Endothelial cell of umbilical vein (primary cell): ENCODE measurements around the gene REEP1. TPM values are rescaled to one million over a fixed set of nuclear protein-coding genes. Genes with fewer than 3 reads are reported as not detected.
"Not testable (repeated sequence)": the region's sequence is repeated elsewhere in the genome, so short reads cannot be mapped to it uniquely, and the experiment has no call there.

Experiments used
- BruUV-seq: library from RNA; stranded (reverse); fragments of 400-500 nt; replicated peaks from 2 replicates; lab custom pipeline; 2021; lab: Mats Ljungman, UMichigan
- CTCF ChIA-PET: fragments of 300-600, 350-600 bp; sonication (Branson Sonifier 250); formaldehyde crosslinking; loops from one replicate; lab custom pipeline; 2021; ENCODE audit warnings: antibody characterized with exemption, inconsistent platforms; lab: Charles Lee
- POLR2A ChIA-PET: fragments of 300-600, 350-600 bp; sonication (Branson Sonifier 250); formaldehyde crosslinking; loops from one replicate; lab custom pipeline; 2021; ENCODE audit warnings: antibody characterized with exemption, inconsistent platforms; lab: Charles Lee
- DNase-seq: peaks from one replicate; pipeline ENCODE4 v3.0.0-alpha.2; 2011; ENCODE audit warnings: low read depth, low spot score
- FAIRE-seq: peaks from 2 replicates; lab custom pipeline; 2011; peaks lifted over from hg19 to GRCh38; lab: Jason Lieb, UNC
- H2AFZ ChIP-seq: 2 replicates; pipeline ENCODE4 v1.6.0; 2012; ENCODE audit warnings: low read depth, low read length, control low read depth, inconsistent platforms
- H3K27ac ChIP-seq: 2 replicates; pipeline ENCODE4 v1.5.1; 2011; ENCODE audit warnings: low read depth, mild to moderate bottlenecking, control low read depth, low read length, moderate library complexity; ENCODE audit not compliant: insufficient read depth
- H3K27me3 ChIP-seq, 2 experiments: 2 replicates each; pipeline versions ENCODE4 v1.6.0 to v1.6.1; 2011; ENCODE audit warnings: low read length in 2 of 2, mixed read lengths in 1 of 2; ENCODE audit not compliant: control insufficient read depth in 2 of 2, insufficient read depth in 2 of 2
- H3K36me3 ChIP-seq, 2 experiments: 2 replicates in 1 of 2; 3 replicates in 1 of 2; pipeline ENCODE4 v1.5.1; 2011; ENCODE audit warnings: low read length in 2 of 2, mild to moderate bottlenecking in 1 of 2, moderate library complexity in 1 of 2; ENCODE audit not compliant: control insufficient read depth in 2 of 2, insufficient read depth in 2 of 2; ENCODE audit errors: extremely low read depth in 1 of 2
- H3K4me1 ChIP-seq: 3 replicates; pipeline ENCODE4 v1.5.1; 2011; ENCODE audit warnings: mild to moderate bottlenecking, low read length; ENCODE audit not compliant: control insufficient read depth, insufficient read depth; ENCODE audit errors: extremely low read depth
- H3K4me2 ChIP-seq: 2 replicates; pipeline ENCODE4 v1.6.1; 2011; ENCODE audit warnings: low read length, control low read depth, mixed read lengths; ENCODE audit not compliant: insufficient read depth
- H3K4me3 ChIP-seq, 3 experiments: fragments of 200-600 bp in 1 of 3; sonication (generic), shearing (Covaris generic) in 1 of 3; replicated peaks in 1 of 3; 2 replicates each; pipeline ENCODE4 v1.5.1; 2011 to 2016; ENCODE audit warnings: control low read depth in 3 of 3, low read length in 3 of 3, mild to moderate bottlenecking in 2 of 3, inconsistent platforms in 1 of 3, low read depth in 1 of 3, moderate library complexity in 1 of 3; ENCODE audit not compliant: insufficient read depth in 1 of 3
- H3K79me2 ChIP-seq: 2 replicates; pipeline ENCODE4 v1.6.0; 2012; ENCODE audit warnings: low read length, inconsistent platforms; ENCODE audit not compliant: control insufficient read depth, insufficient read depth
- H3K9ac ChIP-seq: replicated peaks from 2 replicates; pipeline ENCODE3; 2011; ENCODE audit warnings: low read length, control low read depth; ENCODE audit not compliant: insufficient read depth; ENCODE audit errors: extremely low read depth
- H3K9me1 ChIP-seq: replicated peaks from 3 replicates; pipeline ENCODE4 v1.6.0; 2011; ENCODE audit warnings: mild to moderate bottlenecking, low read length; ENCODE audit not compliant: control insufficient read depth, insufficient read depth; ENCODE audit errors: extremely low read depth
- H3K9me3 ChIP-seq: replicated peaks from 2 replicates; pipeline ENCODE4 v1.5.1; 2012; ENCODE audit warnings: low read length, inconsistent platforms; ENCODE audit not compliant: control insufficient read depth, insufficient read depth
- H4K20me1 ChIP-seq: replicated peaks from 2 replicates; pipeline ENCODE3; 2011; ENCODE audit warnings: mild to moderate bottlenecking, low read length; ENCODE audit not compliant: control insufficient read depth, insufficient read depth; ENCODE audit errors: extremely low read depth
- CTCF ChIP-seq, 2 donors: IDR thresholded peaks; 1 replicate in 1 of 2; 2 replicates in 1 of 2; pipeline ENCODE4 v1.5.1; 2011; ENCODE audit warnings: low read length in 2 of 2, mild to moderate bottlenecking in 2 of 2, moderate library complexity in 2 of 2, control low read depth in 1 of 2, inconsistent platforms in 1 of 2, low read depth in 1 of 2; ENCODE audit not compliant: insufficient read depth in 1 of 2; ENCODE audit errors: extremely low read depth in 1 of 2
- EZH2 ChIP-seq: IDR thresholded peaks from 2 replicates; pipeline ENCODE4 v1.6.1; 2012; ENCODE audit warnings: borderline replicate concordance, low read depth, mild to moderate bottlenecking, moderate library complexity, low read length, inconsistent platforms; ENCODE audit not compliant: severe bottlenecking
- GATA2 ChIP-seq: IDR thresholded peaks from 2 replicates; pipeline ENCODE4 v1.7.0; 2011; ENCODE audit warnings: low read depth, mild to moderate bottlenecking, moderate library complexity, mixed read lengths, low read length; ENCODE audit not compliant: insufficient read length, insufficient read depth
- POLR2A ChIP-seq: IDR thresholded peaks from 2 replicates; pipeline ENCODE4 v1.6.1; 2012; ENCODE audit warnings: low read depth, mild to moderate bottlenecking, control low read depth, low read length
- dilution Hi-C: fragments of 300-500 bp; cut with MboI; formaldehyde crosslinking; loops from one replicate; pipeline ENCODE4 v1.15.0; 2019; ENCODE audit warnings: low sequenced_read_pairs; ENCODE audit not compliant: extremely low pct_ligation_motif_present
- intact Hi-C: fragments of 100-400 bp; cut with micrococcal nuclease; formaldehyde crosslinking; loops from one replicate; pipeline ENCODE4 v1.10.0; 2022
- polyA plus RNA-seq, 4 experiments: library from polyadenylated mRNA; depleted of rRNA in 3 of 4; stranded (reverse) in 3 of 4; unstranded in 1 of 4; fragments of >200 nt; gene quantifications; 2 replicates each; pipeline versions ENCODE4 v1.2.1 to v1.2.3, GENCODE V29; 2011 to 2012; ENCODE audit warnings: missing spikeins in 1 of 4
- total RNA-seq: library from RNA; stranded (reverse); gene quantifications from 2 replicates; pipeline ENCODE4 v1.2.3, GENCODE V29; 2021

REEP1 gene
- total and polyA plus RNA-seq, 2 donors (not counting 3 experiments of a cell fraction or from before 2014, with no cell fraction given) = 0.11 to 0.53 TPM

- no TSS peak for BruUV-seq
- Histone ChIP-seq H2AFZ (no peak overlapping the region), H3K4me3 (no peak overlapping the region), H3K36me3 (no peaks in the 10 kb centered on the region), H3K9me1 (no peaks in the 10 kb centered on the region), H3K9me3 (no peaks in the 10 kb centered on the region), H3K79me2 (no peaks in the 10 kb centered on the region), H3K27ac (no peak overlapping the region), H3K27me3 (peaks cover 4 to 14% of the 10 kb centered on the region in 2 experiments), H3K4me1 (peaks cover 3% of the 10 kb centered on the region), H3K9ac (no peak overlapping the region), H3K4me2 (no peak overlapping the region), H4K20me1 (no peaks in the 10 kb centered on the region)
- dilution Hi-C loops (no loop called here), intact Hi-C loops (no loop called here)
- TF ChIP-seq CTCF (IDR thresholded peaks at IDR 0.05; ENCODE audit: extremely low read depth in 1 of 2, insufficient read depth in 1 of 2, low read depth in 1 of 2, low read length in 2 of 2) (no peak), EZH2 (no peak), POLR2A (no peak), GATA2 (no peak)
- no peak for DNase-seq
- FAIRE-seq = no peak
- POLR2A ChIA-PET = no interaction called here
- CTCF ChIA-PET = interaction anchor here (1.7 kb wide), 1 partner anchor 28 kb away, joined by 7 read pairs; no protein-coding TSS in a partner anchor
Observed at GRCh38 chr2:86249176-86249575, 88.2 kb downstream of the REEP1 start.

GRCh38 chr2:86245222-86245621 is 92.2 kb downstream of the REEP1 start:
- DNase-seq, H3K27ac ChIP-seq, POLR2A ChIA-PET, H3K9ac ChIP-seq, dilution Hi-C loops, H3K4me1 ChIP-seq, H3K4me3 ChIP-seq, BruUV-seq, H3K9me1 ChIP-seq, H3K4me2 ChIP-seq, H3K27me3 ChIP-seq, FAIRE-seq, intact Hi-C loops, H3K9me3 ChIP-seq, H2AFZ ChIP-seq, H3K79me2 ChIP-seq, H3K36me3 ChIP-seq, H4K20me1 ChIP-seq: not testable (repeated sequence)
- CTCF ChIA-PET = interaction anchor here (0.7 to 1.6 kb wide), 3 partner anchors 19 to 24 kb away, joined by 4 to 6 read pairs (median 5); no protein-coding TSS in a partner anchor

GRCh38 chr2:86244781-86245180 is 92.6 kb downstream of the REEP1 start:
- FAIRE-seq, dilution Hi-C loops, H3K4me2 ChIP-seq, H3K9me1 ChIP-seq, DNase-seq, H3K27ac ChIP-seq, H3K4me3 ChIP-seq, H3K9ac ChIP-seq, H3K36me3 ChIP-seq, H4K20me1 ChIP-seq, H3K9me3 ChIP-seq, H2AFZ ChIP-seq, H3K4me1 ChIP-seq, POLR2A ChIA-PET, H3K27me3 ChIP-seq, intact Hi-C loops, BruUV-seq, H3K79me2 ChIP-seq: not testable (repeated sequence)
- CTCF ChIA-PET = interaction anchor here (1.6 kb wide), 1 partner anchor 24 kb away, joined by 6 read pairs; no protein-coding TSS in a partner anchor
